ENCODE data around the gene C11orf54. TPM values are rescaled to one million over a fixed set of nuclear protein-coding genes. Genes with fewer than 3 reads are reported as not detected.
"Not testable (repeated sequence)": the region's sequence is repeated elsewhere in the genome, so short reads cannot be mapped to it uniquely, and the experiment has no call there.

Gene C11orf54
- total RNA-seq, 1 donor from 2014 or later = 30.1 TPM

DNA sequence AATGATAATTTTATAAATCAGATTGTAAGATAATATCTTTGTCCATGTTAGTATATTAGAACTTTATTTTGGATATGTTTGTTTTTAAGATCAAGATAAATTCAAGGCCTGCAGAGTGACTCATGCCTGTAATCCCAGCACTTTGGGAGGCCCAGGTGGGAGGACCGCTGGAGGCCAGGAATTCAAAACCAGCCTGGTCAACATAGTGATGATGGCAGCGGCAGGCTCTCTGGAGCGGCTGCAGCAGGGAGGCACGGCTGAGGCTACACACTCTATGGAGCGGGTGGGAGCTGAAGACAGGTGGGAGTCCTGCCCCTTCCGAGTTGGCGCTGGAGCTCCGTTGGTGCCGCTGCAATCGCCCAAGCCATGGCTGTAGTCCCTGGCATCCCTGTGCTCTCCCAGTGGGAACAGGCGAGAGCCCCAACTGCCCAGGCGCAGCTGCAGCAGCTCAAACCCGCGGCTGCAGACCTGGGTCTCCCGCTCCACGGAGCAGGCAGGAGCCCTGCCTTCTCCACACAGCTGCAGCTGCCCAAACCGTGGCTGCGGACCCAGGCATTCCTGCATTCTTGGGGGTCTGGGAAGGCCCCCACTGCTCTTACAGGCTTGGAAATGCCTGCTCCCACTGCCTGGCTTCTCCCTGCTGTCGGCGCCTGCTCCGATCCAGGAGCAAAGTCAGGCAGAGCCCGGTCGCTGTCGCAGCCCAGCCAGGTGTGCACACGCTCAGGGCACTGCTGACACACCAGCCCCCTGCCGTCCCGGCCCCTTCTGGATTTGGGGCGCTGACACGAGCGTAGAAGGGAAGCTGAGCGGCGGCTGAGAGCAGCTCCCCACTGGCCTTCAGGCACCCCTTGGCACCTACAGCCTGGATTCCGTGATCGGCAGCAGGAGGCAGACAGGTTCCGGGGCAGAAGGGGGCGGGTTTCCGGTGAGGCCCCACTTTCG, 16.7 kb downstream of the C11orf54 start:
- peaks cover 57% of the 10 kb centered on the region for H3K36me3 Mint-ChIP-seq (ENCODE audit: low read depth)
- CTCF ChIA-PET = no interaction called here
- no peaks in the 10 kb centered on the region for H3K4me1 Mint-ChIP-seq
- ATAC-seq (ENCODE audit: low read depth) (no peak), DNase-seq (no peak)
- TF ChIP-seq, protein P1, sequence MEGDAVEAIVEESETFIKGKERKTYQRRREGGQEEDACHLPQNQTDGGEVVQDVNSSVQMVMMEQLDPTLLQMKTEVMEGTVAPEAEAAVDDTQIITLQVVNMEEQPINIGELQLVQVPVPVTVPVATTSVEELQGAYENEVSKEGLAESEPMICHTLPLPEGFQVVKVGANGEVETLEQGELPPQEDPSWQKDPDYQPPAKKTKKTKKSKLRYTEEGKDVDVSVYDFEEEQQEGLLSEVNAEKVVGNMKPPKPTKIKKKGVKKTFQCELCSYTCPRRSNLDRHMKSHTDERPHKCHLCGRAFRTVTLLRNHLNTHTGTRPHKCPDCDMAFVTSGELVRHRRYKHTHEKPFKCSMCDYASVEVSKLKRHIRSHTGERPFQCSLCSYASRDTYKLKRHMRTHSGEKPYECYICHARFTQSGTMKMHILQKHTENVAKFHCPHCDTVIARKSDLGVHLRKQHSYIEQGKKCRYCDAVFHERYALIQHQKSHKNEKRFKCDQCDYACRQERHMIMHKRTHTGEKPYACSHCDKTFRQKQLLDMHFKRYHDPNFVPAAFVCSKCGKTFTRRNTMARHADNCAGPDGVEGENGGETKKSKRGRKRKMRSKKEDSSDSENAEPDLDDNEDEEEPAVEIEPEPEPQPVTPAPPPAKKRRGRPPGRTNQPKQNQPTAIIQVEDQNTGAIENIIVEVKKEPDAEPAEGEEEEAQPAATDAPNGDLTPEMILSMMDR (IDR thresholded peaks at IDR 0.05) = no peak
- H3K9me3 Mint-ChIP-seq = no peaks in the 10 kb centered on the region
- no peaks in the 10 kb centered on the region for H3K27me3 Mint-ChIP-seq
- no peak overlapping the region for H3K4me3 Mint-ChIP-seq
- no peak overlapping the region for H3K27ac Mint-ChIP-seq
- intact Hi-C loops (cut with micrococcal nuclease) = no loop called here
- POLR2A ChIA-PET = no interaction called here

DNA sequence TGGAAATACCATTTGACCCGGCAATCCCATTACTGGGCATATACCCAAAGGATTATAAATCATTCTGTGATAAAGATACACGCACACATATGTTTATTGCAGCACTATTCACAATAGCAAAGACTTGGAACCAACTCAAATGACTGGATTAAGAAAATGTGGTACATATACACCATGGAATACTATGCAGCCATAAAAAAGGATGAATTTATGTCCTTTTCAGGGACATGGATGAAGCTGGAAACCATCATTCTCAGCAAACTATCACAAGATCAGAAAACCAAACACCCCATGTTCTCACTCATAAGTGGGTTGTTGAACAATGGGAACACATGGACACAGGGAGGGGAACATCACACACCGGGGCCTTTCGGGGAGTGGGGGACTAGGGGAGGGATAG, 17.7 kb downstream of the C11orf54 start:
- H3K36me3 Mint-ChIP-seq (ENCODE audit: low read depth) = peaks cover 57% of the 10 kb centered on the region
- H3K9me3 Mint-ChIP-seq; POLR2A ChIA-PET; DNase-seq; CTCF ChIA-PET; H3K4me1 Mint-ChIP-seq; ATAC-seq (ENCODE audit: low read depth); H3K27me3 Mint-ChIP-seq; H3K27ac Mint-ChIP-seq; H3K4me3 Mint-ChIP-seq; intact Hi-C loops (cut with micrococcal nuclease): not testable (repeated sequence)

DNA sequence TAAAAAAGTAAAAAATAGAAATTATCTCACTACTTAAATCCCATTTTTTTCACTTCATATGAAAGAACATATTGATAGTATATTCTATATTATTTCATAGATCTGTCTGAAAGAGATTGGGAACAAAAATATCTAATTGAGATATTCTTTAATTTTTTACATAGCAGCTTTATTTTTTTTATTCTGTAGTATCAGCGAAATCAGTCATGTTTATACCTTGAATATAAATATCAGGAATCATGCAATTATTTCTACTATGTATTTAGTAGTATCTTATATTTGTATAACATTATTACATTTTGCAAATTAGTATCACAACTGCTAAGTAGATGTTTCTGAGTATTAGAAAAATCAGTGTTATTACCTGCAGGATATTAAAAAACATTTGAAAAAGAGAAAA, 20.4 kb downstream of the C11orf54 start:
- H3K27ac Mint-ChIP-seq = no peak overlapping the region
- TF ChIP-seq, protein P1 (IDR thresholded peaks at IDR 0.05) = no peak
- ATAC-seq (ENCODE audit: low read depth) (no peak), DNase-seq (no peak)
- ChIA-PET POLR2A (no interaction called here), CTCF (no interaction called here)
- H3K9me3 Mint-ChIP-seq = peaks cover under 1% of the 10 kb centered on the region
- H3K4me1 Mint-ChIP-seq = no peaks in the 10 kb centered on the region
- H3K36me3 Mint-ChIP-seq (ENCODE audit: low read depth) = peaks cover 56% of the 10 kb centered on the region
- no peak overlapping the region for H3K4me3 Mint-ChIP-seq
- no peaks in the 10 kb centered on the region for H3K27me3 Mint-ChIP-seq
- intact Hi-C loops (cut with micrococcal nuclease) = loop anchor here (2.0 kb wide), 1 partner anchor 13 kb away; no protein-coding TSS in a partner anchor

DNA sequence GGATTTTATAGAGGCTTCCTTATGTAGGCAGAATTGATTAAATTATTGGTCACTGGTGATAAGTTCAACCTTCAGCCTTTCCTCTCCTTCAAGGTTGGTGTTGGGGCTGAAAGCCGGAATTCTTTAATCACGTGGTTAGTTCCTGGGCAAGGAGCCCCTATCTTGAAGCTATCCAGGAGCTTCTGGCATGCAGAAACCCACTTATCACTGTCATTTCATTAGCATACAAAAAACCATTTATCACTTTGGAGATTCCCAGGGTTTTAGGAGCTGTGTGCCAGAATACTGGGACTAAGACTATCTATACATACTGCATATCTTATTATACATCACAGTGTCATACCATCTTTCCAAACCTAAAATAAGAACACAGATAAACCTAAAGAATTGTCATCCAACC, 24.1 kb downstream of the C11orf54 start:
- Mint-ChIP-seq H3K27me3 (no peaks in the 10 kb centered on the region), H3K9me3 (peaks cover 2% of the 10 kb centered on the region), H3K4me1 (no peaks in the 10 kb centered on the region), H3K36me3 (ENCODE audit: low read depth) (peaks cover 27% of the 10 kb centered on the region), H3K27ac (no peak overlapping the region), H3K4me3 (no peak overlapping the region)
- POLR2A ChIA-PET = no interaction called here
- TF ChIP-seq, protein P1 (IDR thresholded peaks at IDR 0.05) = no peak
- DNase-seq (no peak), ATAC-seq (ENCODE audit: low read depth) (no peak)
- intact Hi-C loops (cut with micrococcal nuclease) = no loop called here
- CTCF ChIA-PET = no interaction called here

DNA sequence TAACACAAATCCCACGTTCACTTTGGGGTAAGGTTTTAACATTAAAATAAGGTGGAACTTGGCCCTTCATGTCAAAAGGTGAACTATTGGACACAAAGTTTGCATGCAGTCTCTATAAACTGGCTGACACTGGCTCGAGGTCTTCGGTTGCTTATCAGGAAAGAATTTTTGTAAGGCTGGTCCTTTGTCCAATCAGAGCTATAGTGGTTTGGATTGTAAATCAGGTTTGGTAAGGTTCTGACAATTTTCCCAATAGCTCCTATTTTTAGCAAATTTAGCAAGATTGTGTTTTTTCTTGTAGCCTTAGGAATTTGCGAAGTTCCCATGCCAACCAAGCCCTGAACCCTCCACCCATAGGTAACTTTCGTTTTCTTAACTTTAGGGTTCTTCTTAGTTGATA, 25.0 kb downstream of the C11orf54 start:
- peaks cover 20% of the 10 kb centered on the region for H3K36me3 Mint-ChIP-seq (ENCODE audit: low read depth)
- POLR2A ChIA-PET = interaction anchor here (0.6 to 0.8 kb wide), 2 partner anchors 25 to 49 kb away, joined by 3 read pairs; partner anchors contain the start of genes C11orf54 and TAF1D
- peaks cover 2% of the 10 kb centered on the region for H3K9me3 Mint-ChIP-seq
- TF ChIP-seq, protein P1 (IDR thresholded peaks at IDR 0.05) = no peak
- H3K4me3 Mint-ChIP-seq = no peak overlapping the region
- no peaks in the 10 kb centered on the region for H3K4me1 Mint-ChIP-seq
- no peak overlapping the region for H3K27ac Mint-ChIP-seq
- CTCF ChIA-PET = no interaction called here
- H3K27me3 Mint-ChIP-seq = no peaks in the 10 kb centered on the region
- intact Hi-C loops (cut with micrococcal nuclease) = no loop called here
- DNase-seq (no peak), ATAC-seq (ENCODE audit: low read depth) (no peak)
